Activated naive CD8-positive, alpha-beta T cell treated with anti-CD3 and anti-CD28 coated beads, Interleukin-2, amount 10 ng/mL, durations not matched to agents 7 days and 5 days (primary cell): Measurements from ENCODE around the gene ATP11B. TPM values are rescaled to one million over a fixed set of nuclear protein-coding genes. Genes with fewer than 3 reads are reported as not detected.

Source experiments
- ATAC-seq: fragments of 150-1000 bp; cut with Tn5 transposase; one replicate; pipeline ENCODE4 v1.10.0; 2021; ENCODE audit warnings: low read depth, moderate library complexity
- POLR2A ChIA-PET: fragments of 350-600 bp; sonication (Branson Sonifier 250); formaldehyde crosslinking; loops from one replicate; lab custom pipeline; 2021; ENCODE audit warnings: antibody characterized with exemption; lab: Charles Lee
- DNase-seq: peaks from one replicate; pipeline ENCODE4 v3.0.0; 2021
- H3K27ac Mint-ChIP-seq: one replicate; pipeline ENCODE4 v1.8.0; 2022; ENCODE audit warnings: mild to moderate bottlenecking, mixed read lengths
- H3K27me3 Mint-ChIP-seq: one replicate; pipeline ENCODE4 v1.8.0; 2022; ENCODE audit warnings: mild to moderate bottlenecking, moderate library complexity, mixed read lengths
- H3K36me3 Mint-ChIP-seq: one replicate; pipeline ENCODE4 v1.8.0; 2021; ENCODE audit warnings: mild to moderate bottlenecking, mixed read lengths
- H3K4me1 Mint-ChIP-seq: one replicate; pipeline ENCODE4 v1.8.0; 2021; ENCODE audit warnings: mixed read lengths
- H3K4me3 Mint-ChIP-seq: one replicate; pipeline ENCODE4 v1.8.0; 2022; ENCODE audit warnings: mild to moderate bottlenecking, moderate library complexity, mixed read lengths
- H3K9me3 Mint-ChIP-seq: one replicate; pipeline ENCODE4 v1.8.0; 2021; ENCODE audit warnings: mixed read lengths
- total RNA-seq, 2 experiments: library from RNA; stranded (reverse); gene quantifications; one replicate each; pipeline ENCODE4 v1.2.3, GENCODE V29; 2021

The ATP11B gene
- total RNA-seq, 2 experiments from 2014 or later: 125 to 136 TPM

- ATAC-seq: no peak
- no peaks in the 10 kb centered on the region for H3K27me3 Mint-ChIP-seq
- H3K27ac Mint-ChIP-seq: peak overlapping the region; percentile 93
- H3K4me3 Mint-ChIP-seq: peak overlapping the region; percentile 43
- peaks cover 40% of the 10 kb centered on the region for H3K36me3 Mint-ChIP-seq
- peaks cover 1% of the 10 kb centered on the region for H3K9me3 Mint-ChIP-seq
- peaks cover 58% of the 10 kb centered on the region for H3K4me1 Mint-ChIP-seq
- POLR2A ChIA-PET: interaction anchor here (1.3 kb wide), 1 partner anchor 69 kb away, joined by 3 read pairs; no protein-coding TSS in a partner anchor
- DNase-seq: no peak
These were observed 119.2 kb downstream of the ATP11B start for GRCh38 chr3:182912474-182912873.

DNA sequence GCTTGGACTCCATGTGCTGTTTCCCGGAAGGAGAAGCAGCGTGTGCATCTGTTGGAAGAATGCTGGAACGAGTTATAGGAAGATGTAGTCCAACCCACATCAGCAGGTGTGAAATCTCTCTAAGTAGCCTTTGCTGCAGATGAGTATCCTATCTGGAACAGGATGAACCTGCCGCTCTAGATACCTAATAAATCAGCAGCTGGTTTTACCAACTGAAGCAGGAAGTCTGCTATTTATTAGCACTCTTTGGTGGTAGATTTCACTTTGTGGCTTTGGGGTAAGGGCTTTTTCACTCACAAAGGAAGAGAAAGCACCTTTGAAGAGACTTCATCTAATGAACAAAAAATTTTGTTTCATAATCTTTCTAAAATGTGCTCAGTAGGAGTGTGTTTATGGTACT lies 120.6 kb downstream of the ATP11B start:
- peak overlapping the region; percentile 72 for H3K4me3 Mint-ChIP-seq
- DNase-seq (no peak), ATAC-seq (peak; percentile 34)
- peak overlapping the region; percentile 80 for H3K27ac Mint-ChIP-seq
- peaks cover 58% of the 10 kb centered on the region for H3K4me1 Mint-ChIP-seq
- H3K36me3 Mint-ChIP-seq: peaks cover 44% of the 10 kb centered on the region
- peaks cover 1% of the 10 kb centered on the region for H3K9me3 Mint-ChIP-seq
- H3K27me3 Mint-ChIP-seq: no peaks in the 10 kb centered on the region
- POLR2A ChIA-PET: interaction anchor here (0.9 to 1.3 kb wide), 2 partner anchors 67 to 185 kb away, joined by 3 read pairs; partner anchors contain the start of gene MCCC1

GRCh38 chr3:182914341-182914740 lies 121.0 kb downstream of the ATP11B start:
- Mint-ChIP-seq H3K4me1 (peaks cover 55% of the 10 kb centered on the region), H3K9me3 (peaks cover 1% of the 10 kb centered on the region), H3K36me3 (peaks cover 45% of the 10 kb centered on the region), H3K27me3 (no peaks in the 10 kb centered on the region), H3K4me3 (peak overlapping the region; percentile 72), H3K27ac (peak overlapping the region; percentile 80)
- POLR2A ChIA-PET: no interaction called here
- peak; percentile 16 for ATAC-seq
- DNase-seq: no peak

DNA sequence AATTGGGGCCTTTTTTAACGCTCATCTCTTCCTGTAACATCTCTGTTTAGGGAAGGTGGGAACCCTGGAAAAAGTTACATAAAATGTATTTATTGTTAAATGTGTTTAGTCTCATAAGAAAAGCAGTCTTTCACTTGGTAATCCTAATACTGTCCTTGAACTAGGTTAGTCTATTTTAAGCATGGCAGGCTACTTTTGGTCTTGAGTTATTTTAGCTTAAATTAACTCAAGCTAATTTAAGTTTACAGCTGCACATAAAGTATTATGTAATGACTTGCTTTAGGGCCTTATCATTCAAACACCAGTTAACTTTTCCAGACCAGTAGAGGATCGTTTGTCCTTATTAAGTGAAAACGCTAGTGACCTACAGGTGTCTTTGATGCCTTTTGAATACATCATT lies 123.8 kb downstream of the ATP11B start:
- Mint-ChIP-seq H3K4me3 (no peak overlapping the region), H3K36me3 (peaks cover 36% of the 10 kb centered on the region), H3K27me3 (no peaks in the 10 kb centered on the region), H3K9me3 (peaks cover under 1% of the 10 kb centered on the region), H3K4me1 (peaks cover 32% of the 10 kb centered on the region), H3K27ac (no peak overlapping the region)
- ATAC-seq (no peak), DNase-seq (no peak)
- POLR2A ChIA-PET: interaction anchor here (1.9 kb wide), 1 partner anchor 245 kb away, joined by 4 read pairs; the partner anchor contains the start of gene LAMP3

GRCh38 chr3:182919866-182920357 lies 126.6 kb downstream of the ATP11B start:
- no peak overlapping the region for H3K27ac Mint-ChIP-seq
- ATAC-seq (no peak), DNase-seq (no peak)
- peaks cover 42% of the 10 kb centered on the region for H3K36me3 Mint-ChIP-seq
- H3K27me3 Mint-ChIP-seq: no peaks in the 10 kb centered on the region
- POLR2A ChIA-PET: interaction anchor here (0.6 kb wide), 1 partner anchor 115 kb away, joined by 5 read pairs; no protein-coding TSS in a partner anchor
- peaks cover 8% of the 10 kb centered on the region for H3K4me1 Mint-ChIP-seq
- no peak overlapping the region for H3K4me3 Mint-ChIP-seq
- H3K9me3 Mint-ChIP-seq: no peaks in the 10 kb centered on the region

GRCh38 chr3:182920515-182921084 lies 127.3 kb downstream of the ATP11B start:
- DNase-seq (no peak), ATAC-seq (no peak)
- no peak overlapping the region for H3K27ac Mint-ChIP-seq
- peaks cover 44% of the 10 kb centered on the region for H3K36me3 Mint-ChIP-seq
- H3K27me3 Mint-ChIP-seq: no peaks in the 10 kb centered on the region
- no peaks in the 10 kb centered on the region for H3K9me3 Mint-ChIP-seq
- POLR2A ChIA-PET: no interaction called here
- no peak overlapping the region for H3K4me3 Mint-ChIP-seq
- H3K4me1 Mint-ChIP-seq: peaks cover 5% of the 10 kb centered on the region

DNA sequence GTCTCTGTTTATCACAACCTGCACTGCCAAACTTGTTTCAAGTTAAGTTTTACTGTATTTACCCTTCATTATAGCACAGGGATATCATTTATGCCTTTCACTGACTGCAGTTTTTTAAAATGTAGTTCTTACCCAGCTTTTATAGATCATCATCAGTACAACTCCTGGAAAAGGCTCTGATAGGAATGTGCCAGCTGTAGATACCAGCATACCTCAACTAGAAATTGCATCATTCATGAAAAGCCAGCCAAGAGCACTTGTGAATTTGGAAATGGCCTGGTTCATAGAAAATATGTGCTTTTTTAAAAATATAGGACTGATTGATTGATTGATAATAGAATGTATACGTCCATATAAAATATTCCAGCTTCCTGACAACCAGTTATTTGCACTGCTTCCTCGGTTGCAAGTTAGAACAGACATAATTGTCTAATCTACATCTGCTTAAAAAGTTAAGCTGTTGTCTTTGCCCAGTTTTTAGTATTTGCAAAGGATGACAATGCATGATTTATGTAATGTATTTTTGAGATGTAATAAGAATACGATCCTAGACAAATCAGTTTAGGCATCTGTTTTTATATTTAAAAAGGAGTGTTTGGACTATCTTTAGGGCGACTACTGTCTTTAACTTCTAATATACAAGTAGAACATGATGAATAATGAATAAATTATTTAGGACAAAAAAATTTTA lies 128.5 kb downstream of the ATP11B start:
- Mint-ChIP-seq H3K27me3 (no peaks in the 10 kb centered on the region), H3K36me3 (peaks cover 50% of the 10 kb centered on the region), H3K4me3 (no peak overlapping the region), H3K9me3 (peaks cover 7% of the 10 kb centered on the region), H3K27ac (no peak overlapping the region), H3K4me1 (peaks cover 5% of the 10 kb centered on the region)
- no peak for ATAC-seq
- POLR2A ChIA-PET: no interaction called here
- no peak for DNase-seq

- H3K36me3 Mint-ChIP-seq: peaks cover 60% of the 10 kb centered on the region
- POLR2A ChIA-PET: no interaction called here
- ATAC-seq: no peak
- H3K4me1 Mint-ChIP-seq: peaks cover 14% of the 10 kb centered on the region
- H3K27me3 Mint-ChIP-seq: no peaks in the 10 kb centered on the region
- no peak overlapping the region for H3K4me3 Mint-ChIP-seq
- peaks cover 10% of the 10 kb centered on the region for H3K9me3 Mint-ChIP-seq
- H3K27ac Mint-ChIP-seq: no peak overlapping the region
- no peak for DNase-seq
These were observed 132.1 kb downstream of the ATP11B start for GRCh38 chr3:182925330-182925943.

- peaks cover 60% of the 10 kb centered on the region for H3K36me3 Mint-ChIP-seq
These were observed 132.6 kb downstream of the ATP11B start for GRCh38 chr3:182925944-182926337.

DNA sequence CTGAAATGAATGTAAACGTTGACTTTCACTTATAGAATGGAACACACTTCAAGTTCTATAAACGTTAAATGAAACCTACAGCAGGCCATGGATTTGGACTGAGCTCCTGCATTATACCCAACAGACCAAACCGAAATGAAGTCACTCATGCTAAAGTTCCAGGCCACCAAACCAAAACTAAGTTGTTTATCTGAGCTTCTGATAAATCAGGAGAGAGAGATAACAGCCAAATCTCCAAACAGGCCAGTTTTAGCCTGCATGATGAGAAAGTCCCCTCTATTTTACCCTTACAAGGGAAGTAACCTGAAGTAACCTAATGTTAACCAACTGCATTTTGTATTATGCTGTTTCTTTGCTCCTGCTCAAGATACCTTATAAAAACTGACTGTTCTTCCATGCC lies 142.5 kb downstream of the ATP11B start:
- Mint-ChIP-seq H3K4me3 (no peak overlapping the region), H3K9me3 (peaks cover 5% of the 10 kb centered on the region), H3K4me1 (peaks cover 20% of the 10 kb centered on the region), H3K27me3 (no peaks in the 10 kb centered on the region), H3K36me3 (peaks cover 39% of the 10 kb centered on the region), H3K27ac (no peak overlapping the region)
- ATAC-seq: no peak
- POLR2A ChIA-PET: no interaction called here
- no peak for DNase-seq

More at GRCh38 chr3:182925944-182926337, 132.6 kb downstream of the ATP11B start:
- Mint-ChIP-seq H3K27ac (peak overlapping the region; percentile 3), H3K27me3 (no peaks in the 10 kb centered on the region), H3K4me1 (peaks cover 14% of the 10 kb centered on the region), H3K4me3 (no peak overlapping the region), H3K9me3 (peaks cover 10% of the 10 kb centered on the region)
- POLR2A ChIA-PET: no interaction called here
- ATAC-seq: no peak
- DNase-seq: no peak

GRCh38 chr3:182936239-182936917 lies 143.1 kb downstream of the ATP11B start:
- POLR2A ChIA-PET: no interaction called here
- no peaks in the 10 kb centered on the region for H3K27me3 Mint-ChIP-seq
- H3K4me1 Mint-ChIP-seq: peaks cover 22% of the 10 kb centered on the region
- peaks cover 36% of the 10 kb centered on the region for H3K36me3 Mint-ChIP-seq
- H3K4me3 Mint-ChIP-seq: no peak overlapping the region
- no peak for ATAC-seq
- H3K9me3 Mint-ChIP-seq: peaks cover 5% of the 10 kb centered on the region
- DNase-seq: no peak
- H3K27ac Mint-ChIP-seq: no peak overlapping the region

GRCh38 chr3:182936918-182937285 lies 143.6 kb downstream of the ATP11B start:
- H3K9me3 Mint-ChIP-seq: peaks cover 3% of the 10 kb centered on the region
- peaks cover 22% of the 10 kb centered on the region for H3K4me1 Mint-ChIP-seq
- peaks cover 32% of the 10 kb centered on the region for H3K36me3 Mint-ChIP-seq
- DNase-seq: no peak
- no peak for ATAC-seq
- H3K27me3 Mint-ChIP-seq: no peaks in the 10 kb centered on the region
- no peak overlapping the region for H3K4me3 Mint-ChIP-seq
- POLR2A ChIA-PET: no interaction called here
- no peak overlapping the region for H3K27ac Mint-ChIP-seq
